Right cardiac atrium (tissue), 5 donors: ENCODE data around the gene TNFRSF9. TPM values are rescaled to one million over a fixed set of nuclear protein-coding genes. Genes with fewer than 3 reads are reported as not detected.
A peak's percentile ranks its signal among the peaks of the same experiment; 100 is the strongest.

Experiments used
- ATAC-seq, 2 donors: fragments of 200-7000 bp; cut with Tn5 transposase; one replicate each; pipeline versions ENCODE4 v1.8.0 to v1.9.1; 2020; ENCODE audit warnings: moderate library complexity in 2 of 2, mild to moderate bottlenecking in 1 of 2
- DNase-seq, 3 donors: peaks; one replicate each; pipeline ENCODE4 v3.0.0-alpha.2; 2020
- H3K27ac ChIP-seq: one replicate; pipeline ENCODE4 v1.5.1; 2013; ENCODE audit warnings: mild to moderate bottlenecking, low read length, control low read depth, moderate library complexity
- H3K27me3 ChIP-seq: one replicate; pipeline ENCODE4 v1.6.1; 2013; ENCODE audit not compliant: control insufficient read depth, insufficient read depth
- H3K4me1 ChIP-seq: one replicate; pipeline ENCODE4 v1.6.1; 2013; ENCODE audit warnings: low read length; ENCODE audit not compliant: control insufficient read depth, insufficient read depth
- H3K4me3 ChIP-seq: one replicate; pipeline ENCODE4 v1.5.1; 2013; ENCODE audit warnings: low read length, control low read depth
- H3K9me3 ChIP-seq: one replicate; pipeline ENCODE4 v1.6.1; 2013; ENCODE audit warnings: low read length; ENCODE audit not compliant: control insufficient read depth
- WGBS: extraction: QIAGEN DNeasy Blood & Tissue Kit; methylation state at CpG from one replicate; pipeline ENCODE4 v1.1.7; 2013; 5-methylcytosine and 5-hydroxymethylcytosine counted together
- intact Hi-C, 4 donors: fragments of 100-400 bp; cut with DNase I; formaldehyde crosslinking; loops; one replicate each; pipeline versions ENCODE4 v1.11.0 to v1.14.0; 2022 to 2023
- long read RNA-seq, 4 donors: library from polyadenylated mRNA; unstranded; transcript quantifications; one replicate each; pipeline ENCODE4 v2.0.0, GENCODE V29; 2020 to 2021
- polyA plus RNA-seq: library from polyadenylated mRNA; stranded (reverse); fragments of 200-250 nt; gene quantifications from one replicate; pipeline ENCODE4 v1.2.3, GENCODE V29; 2013
- total RNA-seq, 4 donors: library from RNA; stranded (reverse); fragmentation: NEBNext Ultra II Directional; extraction: Animal tissue kit (Norgen Biotek cat#: 25700); gene quantifications; one replicate each; pipeline ENCODE4 v1.2.1, GENCODE V29; 2021
- donor health status: healthy with polysubstance abuse.
- donor health status: DM: no; HTN: yes; CAD: no.
- donor health status: DM: no; HTN: no; CAD: no.
- donor health status: DM: no; HTN: yes; CAD: no; lungs with severe emphysema.
- donor health status: DM: yes; HTN: yes; CAD: no.

Gene TNFRSF9
- total RNA-seq: not detected
- polyA plus RNA-seq: 0.07 TPM
- long read RNA-seq, donor 1: 0 reads
- long read RNA-seq, donor 2: 0 reads
- long read RNA-seq, donor 3: 0 reads
- long read RNA-seq, donor 4: 0 reads

DNA sequence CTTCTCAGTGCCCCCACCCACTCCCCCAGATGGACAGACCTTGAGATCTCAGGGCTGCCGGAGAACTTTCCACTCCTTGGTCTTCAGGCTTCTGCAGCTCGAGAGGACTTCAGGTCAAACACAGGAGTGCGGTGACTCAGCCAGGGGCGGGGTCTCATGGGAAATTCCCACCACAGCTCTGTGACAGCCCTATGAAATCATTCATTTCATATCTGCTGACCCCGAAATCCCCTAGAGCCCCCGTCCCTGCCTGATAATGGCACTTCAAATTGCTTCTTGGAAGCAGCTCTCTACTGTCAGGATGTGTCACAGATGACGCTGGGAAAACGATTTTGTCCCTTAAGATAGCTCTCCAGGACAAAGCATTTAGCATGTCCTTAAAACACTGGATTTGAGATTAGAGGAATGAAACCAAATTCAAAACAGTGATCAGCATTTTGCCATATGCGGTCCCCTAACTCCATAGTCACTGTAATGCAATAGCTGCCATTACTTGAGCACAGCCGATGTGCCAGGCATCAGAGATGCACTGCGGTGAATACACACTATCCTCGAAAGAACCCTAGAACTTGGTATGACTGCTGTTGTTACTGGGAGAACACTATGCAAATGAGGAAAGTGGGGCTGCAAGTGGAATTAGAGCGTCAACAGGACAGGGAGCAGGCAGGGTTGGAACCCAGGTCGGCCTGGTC, at the start of gene TNFRSF9:
TSS of gene TNFRSF9 (minus strand) at position 95 of the 692 bp plus-strand sequence. CDS start 845 bp downstream, outside the sequence.
- H3K4me1 ChIP-seq: no peaks in the 10 kb centered on the region

GRCh38 chr1:7989762-7990428, 49.3 kb upstream of the TNFRSF9 start:
- WGBS: 61% methylated on average over 2 of the region's 2 CpGs
- peak; percentile 67 to 85 for ATAC-seq
- no peaks in the 10 kb centered on the region for H3K4me1 ChIP-seq
- intact Hi-C loops: loop anchor here in 3 of 4 donors (10.0 kb wide), 1 partner anchor 325 kb away; the partner anchor contains the start of gene SLC45A1 (in 3 of the 3)
- no peaks in the 10 kb centered on the region for H3K9me3 ChIP-seq
- no peak overlapping the region for H3K27ac ChIP-seq
- no peak overlapping the region for H3K4me3 ChIP-seq
- no peaks in the 10 kb centered on the region for H3K27me3 ChIP-seq
- peak; percentile 48 to 80 (median 64) for DNase-seq

More for the DNA sequence above, at the start of gene TNFRSF9:
- peak in 2 of 3 donors; percentile 40 to 60 for DNase-seq
- Histone ChIP-seq H3K9me3 (no peaks in the 10 kb centered on the region), H3K4me3 (no peak within 1 kb of the TSS), H3K27me3 (no peaks in the 10 kb centered on the region), H3K27ac (no peak within 1 kb of the TSS)
- 48% methylated on average over 14 of the region's 14 CpGs for WGBS
- peak in 1 of 2 donors; percentile 30 for ATAC-seq
- intact Hi-C loops: no loop called here

GRCh38 chr1:7988576-7988975, 47.9 kb upstream of the TNFRSF9 start:
- intact Hi-C loops: loop anchor here in 3 of 4 donors (10.0 kb wide), 1 partner anchor 326 kb away; the partner anchor contains the start of gene SLC45A1 (in 3 of the 3)
- H3K27ac ChIP-seq: no peak overlapping the region
- no peak for DNase-seq
- H3K4me1 ChIP-seq: no peaks in the 10 kb centered on the region
- H3K4me3 ChIP-seq: no peak overlapping the region
- no peak for ATAC-seq
- 74% methylated on average over 1 of the region's 1 CpG for WGBS
- H3K27me3 ChIP-seq: no peaks in the 10 kb centered on the region
- H3K9me3 ChIP-seq: no peaks in the 10 kb centered on the region

GRCh38 chr1:7987528-7987927, 46.9 kb upstream of the TNFRSF9 start:
- ATAC-seq: no peak
- no peak overlapping the region for H3K27ac ChIP-seq

DNA sequence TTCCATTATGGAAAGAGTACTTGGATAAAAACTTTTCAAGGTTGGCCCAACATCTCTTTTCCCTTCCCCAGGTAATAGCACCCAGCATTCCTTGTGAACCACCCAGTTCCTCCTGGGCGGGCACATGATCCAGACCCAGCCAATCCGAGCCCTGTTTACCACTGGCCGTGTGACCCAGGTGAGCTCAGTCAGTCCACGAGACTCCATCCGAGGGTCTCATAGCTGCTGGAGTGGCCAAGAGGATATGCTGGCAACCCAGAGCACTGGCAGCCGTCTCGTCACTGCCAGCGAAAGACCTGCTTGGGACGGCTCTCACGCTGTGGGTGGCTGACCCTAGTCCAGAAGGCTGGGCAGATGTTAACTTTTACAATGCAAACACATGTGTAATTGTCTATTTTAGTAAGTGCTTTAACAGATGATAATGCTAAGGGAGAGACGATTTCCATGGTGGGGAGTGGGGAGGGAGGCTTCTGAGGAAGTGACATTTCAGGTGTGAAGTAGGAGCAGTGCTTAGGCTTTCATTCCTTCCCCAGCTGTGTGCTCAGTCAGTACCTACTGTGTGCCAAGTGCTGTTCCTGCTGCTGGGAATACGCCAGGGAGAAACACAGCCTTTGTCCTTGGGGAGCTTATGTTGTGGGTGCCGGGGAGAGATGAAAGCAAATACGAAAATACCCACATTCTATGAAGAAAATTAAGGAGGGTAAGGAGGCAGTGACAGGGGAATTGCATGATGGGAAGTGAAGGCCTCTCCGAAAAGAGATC, 45.4 kb upstream of the TNFRSF9 start:
- Histone ChIP-seq H3K4me1 (peaks cover 1% of the 10 kb centered on the region), H3K4me3 (no peak overlapping the region), H3K27me3 (no peaks in the 10 kb centered on the region), H3K9me3 (no peaks in the 10 kb centered on the region), H3K27ac (no peak overlapping the region)
- 72% methylated on average over 15 of the region's 15 CpGs for WGBS
- DNase-seq (no peak), ATAC-seq (no peak)
- intact Hi-C loops: loop anchor here in 3 of 4 donors (10.0 kb wide), 1 partner anchor 329 kb away; the partner anchor contains the start of gene SLC45A1 (in 3 of the 3)

More at GRCh38 chr1:7987528-7987927, 46.9 kb upstream of the TNFRSF9 start:
- Histone ChIP-seq H3K4me3 (no peak overlapping the region), H3K4me1 (peaks cover under 1% of the 10 kb centered on the region), H3K9me3 (no peaks in the 10 kb centered on the region), H3K27me3 (no peaks in the 10 kb centered on the region)
- intact Hi-C loops: loop anchor here in 3 of 4 donors (10.0 kb wide), 1 partner anchor 327 kb away; the partner anchor contains the start of gene SLC45A1 (in 3 of the 3)
- 97% methylated on average over 7 of the region's 7 CpGs for WGBS
- DNase-seq: no peak

DNA sequence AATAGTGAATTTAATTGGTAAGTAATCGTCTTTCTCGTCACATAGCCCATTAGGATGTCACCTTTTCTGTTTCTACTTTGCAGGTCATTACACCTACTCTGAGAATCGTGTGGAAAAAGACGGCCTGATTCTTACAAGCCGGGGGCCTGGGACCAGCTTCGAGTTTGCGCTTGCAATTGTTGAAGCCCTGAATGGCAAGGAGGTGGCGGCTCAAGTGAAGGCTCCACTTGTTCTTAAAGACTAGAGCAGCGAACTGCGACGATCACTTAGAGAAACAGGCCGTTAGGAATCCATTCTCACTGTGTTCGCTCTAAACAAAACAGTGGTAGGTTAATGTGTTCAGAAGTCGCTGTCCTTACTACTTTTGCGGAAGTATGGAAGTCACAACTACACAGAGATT, 44.2 kb upstream of the TNFRSF9 start:
- ATAC-seq (no peak), DNase-seq (no peak)
- Histone ChIP-seq H3K4me1 (peaks cover 1% of the 10 kb centered on the region), H3K4me3 (no peak overlapping the region), H3K9me3 (no peaks in the 10 kb centered on the region), H3K27ac (no peak overlapping the region), H3K27me3 (no peaks in the 10 kb centered on the region)
- WGBS: 93% methylated on average over 15 of the region's 15 CpGs
- intact Hi-C loops: loop anchor here in 3 of 4 donors (5.0 to 10.0 kb wide), 3 partner anchors 32 to 330 kb away; partner anchors contain the start of gene SLC45A1 (in 3 of the 3)

- no peak for ATAC-seq
- DNase-seq: no peak
- no peaks in the 10 kb centered on the region for H3K9me3 ChIP-seq
- H3K4me3 ChIP-seq: no peak overlapping the region
- H3K27ac ChIP-seq: no peak overlapping the region
- intact Hi-C loops: loop anchor here in 3 of 4 donors (5.0 to 10.0 kb wide), 3 partner anchors 34 to 332 kb away; partner anchors contain the start of gene SLC45A1 (in 3 of the 3)
- no peaks in the 10 kb centered on the region for H3K27me3 ChIP-seq
- 92% methylated on average over 15 of the region's 15 CpGs for WGBS
- H3K4me1 ChIP-seq: peaks cover 1% of the 10 kb centered on the region
Observed at GRCh38 chr1:7983086-7983778, 42.6 kb upstream of the TNFRSF9 start.

- no peak overlapping the region for H3K27ac ChIP-seq
- ATAC-seq (no peak), DNase-seq (no peak)
- intact Hi-C loops: loop anchor here in 3 of 4 donors (5.0 to 10.0 kb wide), 3 partner anchors 36 to 334 kb away; partner anchors contain the start of gene SLC45A1 (in 3 of the 3)
- 89% methylated on average over 7 of the region's 7 CpGs for WGBS
- H3K27me3 ChIP-seq: no peaks in the 10 kb centered on the region
- peaks cover 4% of the 10 kb centered on the region for H3K4me1 ChIP-seq
- no peak overlapping the region for H3K4me3 ChIP-seq
- H3K9me3 ChIP-seq: no peaks in the 10 kb centered on the region
Observed at GRCh38 chr1:7980984-7981383, 40.3 kb upstream of the TNFRSF9 start.

DNA sequence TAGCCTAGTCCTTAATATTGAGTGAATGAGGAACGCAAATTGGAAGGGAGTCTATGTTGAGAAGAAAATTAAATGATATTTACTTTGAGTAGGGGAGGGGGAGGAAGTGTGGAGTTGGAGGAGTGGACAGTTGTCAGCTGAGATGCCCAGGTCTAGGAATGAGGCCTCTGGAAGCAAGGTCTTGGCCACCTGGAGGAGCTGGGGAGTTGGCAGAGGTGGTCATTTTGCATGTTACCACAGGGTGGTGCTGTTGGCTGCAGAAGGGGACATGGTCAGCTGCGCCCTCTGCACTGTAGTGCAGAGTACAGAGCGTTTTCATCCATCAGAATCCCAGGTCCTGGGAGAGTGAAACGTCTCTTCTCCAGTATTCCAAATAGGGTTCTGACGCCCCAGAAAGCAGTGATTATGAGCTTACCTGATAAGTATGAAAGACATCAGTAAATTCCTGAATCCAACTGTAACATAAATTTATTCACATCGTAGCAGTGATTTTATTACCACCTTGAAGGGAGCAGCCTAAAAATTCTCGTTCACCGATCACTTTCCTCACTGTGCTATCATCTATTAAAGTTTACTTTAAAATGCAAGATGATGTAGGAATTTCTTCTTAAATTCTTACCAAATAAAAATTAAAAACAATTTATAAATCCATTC, 34.7 kb upstream of the TNFRSF9 start:
- H3K27me3 ChIP-seq: no peaks in the 10 kb centered on the region
- DNase-seq (peak; percentile 70 to 83 (median 75)), ATAC-seq (peak; percentile 95)
- 63% methylated on average over 8 of the region's 8 CpGs for WGBS
- peaks cover 2% of the 10 kb centered on the region for H3K4me1 ChIP-seq
- no peak overlapping the region for H3K27ac ChIP-seq
- intact Hi-C loops: loop anchor here in 1 of 4 donors (5.0 to 10.0 kb wide), 2 partner anchors 337 to 759 kb away; no protein-coding TSS in a partner anchor
- no peak overlapping the region for H3K4me3 ChIP-seq
- no peaks in the 10 kb centered on the region for H3K9me3 ChIP-seq
